T-helper 1 cell treated with Interleukin-12 subunit alpha and Interleukin-12 subunit beta and Interleukin-4 antibody, amounts not matched to agents 30 μg/mL and 1 μg/mL, for 36 hours (primary cell): ENCODE measurements around the gene EFR3B.
"Not testable (repeated sequence)": the region's sequence is repeated elsewhere in the genome, so short reads cannot be mapped to it uniquely, and the experiment has no call there.

Experiments
- H3K27ac Mint-ChIP-seq: one replicate; pipeline ENCODE4 v1.8.0; 2021; ENCODE audit warnings: mild to moderate bottlenecking, mixed read lengths
- H3K27me3 Mint-ChIP-seq: one replicate; pipeline ENCODE4 v1.8.0; 2021; ENCODE audit warnings: low read depth, mixed read lengths
- H3K36me3 Mint-ChIP-seq: one replicate; pipeline ENCODE4 v1.8.0; 2021; ENCODE audit warnings: low read depth, mixed read lengths
- H3K4me1 Mint-ChIP-seq: one replicate; pipeline ENCODE4 v1.8.0; 2021; ENCODE audit warnings: low read depth, mixed read lengths
- H3K4me3 Mint-ChIP-seq: one replicate; pipeline ENCODE4 v1.8.0; 2021; ENCODE audit warnings: mild to moderate bottlenecking, moderate library complexity, mixed read lengths
- H3K9me3 Mint-ChIP-seq: one replicate; pipeline ENCODE4 v1.8.0; 2021; ENCODE audit warnings: mixed read lengths

EFR3B gene

GRCh38 chr2:25098056-25098455 is 56.2 kb downstream of the EFR3B start:
- no peaks in the 10 kb centered on the region for H3K4me1 Mint-ChIP-seq
- H3K27ac Mint-ChIP-seq, result no peak overlapping the region
- H3K27me3 Mint-ChIP-seq, result no peaks in the 10 kb centered on the region
- H3K9me3 Mint-ChIP-seq, result peaks cover 9% of the 10 kb centered on the region
- H3K4me3 Mint-ChIP-seq, result no peak overlapping the region
- H3K36me3 Mint-ChIP-seq, result no peaks in the 10 kb centered on the region

- H3K27ac Mint-ChIP-seq, result no peak overlapping the region
- H3K9me3 Mint-ChIP-seq, result peaks cover 11% of the 10 kb centered on the region
- H3K4me1 Mint-ChIP-seq, result no peaks in the 10 kb centered on the region
- no peaks in the 10 kb centered on the region for H3K36me3 Mint-ChIP-seq
- H3K4me3 Mint-ChIP-seq, result no peak overlapping the region
- no peaks in the 10 kb centered on the region for H3K27me3 Mint-ChIP-seq
Measured at GRCh38 chr2:25098670-25099486, 57.0 kb downstream of the EFR3B start.

- not testable (repeated sequence) for H3K4me1 Mint-ChIP-seq, H3K27ac Mint-ChIP-seq, H3K4me3 Mint-ChIP-seq, H3K27me3 Mint-ChIP-seq, H3K36me3 Mint-ChIP-seq
- H3K9me3 Mint-ChIP-seq, result peaks cover 11% of the 10 kb centered on the region
Measured at GRCh38 chr2:25102352-25102751, 60.5 kb downstream of the EFR3B start.

- Mint-ChIP-seq H3K9me3 (peaks cover 11% of the 10 kb centered on the region), H3K27me3 (no peaks in the 10 kb centered on the region), H3K27ac (no peak overlapping the region), H3K4me3 (no peak overlapping the region), H3K4me1 (no peaks in the 10 kb centered on the region), H3K36me3 (no peaks in the 10 kb centered on the region)
Measured at GRCh38 chr2:25103287-25103871, 61.5 kb downstream of the EFR3B start.

GRCh38 chr2:25104736-25105135 is 62.9 kb downstream of the EFR3B start:
- no peaks in the 10 kb centered on the region for H3K36me3 Mint-ChIP-seq
- no peaks in the 10 kb centered on the region for H3K27me3 Mint-ChIP-seq
- H3K9me3 Mint-ChIP-seq, result peaks cover 11% of the 10 kb centered on the region
- H3K4me3 Mint-ChIP-seq, result no peak overlapping the region
- H3K27ac Mint-ChIP-seq, result no peak overlapping the region
- no peaks in the 10 kb centered on the region for H3K4me1 Mint-ChIP-seq

- Mint-ChIP-seq H3K27me3 (no peaks in the 10 kb centered on the region), H3K36me3 (no peaks in the 10 kb centered on the region), H3K4me1 (no peaks in the 10 kb centered on the region), H3K4me3 (no peak overlapping the region), H3K27ac (no peak overlapping the region), H3K9me3 (peaks cover 11% of the 10 kb centered on the region)
Measured at GRCh38 chr2:25105336-25106085, 63.6 kb downstream of the EFR3B start.

GRCh38 chr2:25109822-25110221 is 67.9 kb downstream of the EFR3B start:
- Mint-ChIP-seq H3K27ac (no peak overlapping the region), H3K27me3 (no peaks in the 10 kb centered on the region), H3K9me3 (no peaks in the 10 kb centered on the region), H3K4me1 (no peaks in the 10 kb centered on the region), H3K36me3 (no peaks in the 10 kb centered on the region), H3K4me3 (no peak overlapping the region)

GRCh38 chr2:25112113-25112512 is 70.2 kb downstream of the EFR3B start:
- Mint-ChIP-seq H3K4me1 (no peaks in the 10 kb centered on the region), H3K36me3 (no peaks in the 10 kb centered on the region), H3K27me3 (peaks cover 7% of the 10 kb centered on the region), H3K4me3 (no peak overlapping the region), H3K27ac (no peak overlapping the region), H3K9me3 (no peaks in the 10 kb centered on the region)

- Mint-ChIP-seq H3K27ac (no peak overlapping the region), H3K27me3 (peaks cover 7% of the 10 kb centered on the region), H3K4me1 (no peaks in the 10 kb centered on the region), H3K4me3 (no peak overlapping the region), H3K9me3 (no peaks in the 10 kb centered on the region), H3K36me3 (no peaks in the 10 kb centered on the region)
Measured at GRCh38 chr2:25115249-25115883, 73.5 kb downstream of the EFR3B start.

- no peaks in the 10 kb centered on the region for H3K4me1 Mint-ChIP-seq
- H3K27ac Mint-ChIP-seq, result no peak overlapping the region
- no peak overlapping the region for H3K4me3 Mint-ChIP-seq
- no peaks in the 10 kb centered on the region for H3K9me3 Mint-ChIP-seq
- peaks cover 7% of the 10 kb centered on the region for H3K27me3 Mint-ChIP-seq
- no peaks in the 10 kb centered on the region for H3K36me3 Mint-ChIP-seq
Measured at GRCh38 chr2:25115902-25116301, 74.0 kb downstream of the EFR3B start.

GRCh38 chr2:25116956-25117355 is 75.1 kb downstream of the EFR3B start:
- H3K36me3 Mint-ChIP-seq, result no peaks in the 10 kb centered on the region
- H3K27me3 Mint-ChIP-seq, result peaks cover 7% of the 10 kb centered on the region
- H3K9me3 Mint-ChIP-seq, result no peaks in the 10 kb centered on the region
- no peaks in the 10 kb centered on the region for H3K4me1 Mint-ChIP-seq
- H3K27ac Mint-ChIP-seq, result no peak overlapping the region
- H3K4me3 Mint-ChIP-seq, result no peak overlapping the region

- no peak overlapping the region for H3K27ac Mint-ChIP-seq
- H3K4me1 Mint-ChIP-seq, result no peaks in the 10 kb centered on the region
- no peak overlapping the region for H3K4me3 Mint-ChIP-seq
- H3K36me3 Mint-ChIP-seq, result no peaks in the 10 kb centered on the region
- peaks cover 7% of the 10 kb centered on the region for H3K27me3 Mint-ChIP-seq
- no peaks in the 10 kb centered on the region for H3K9me3 Mint-ChIP-seq
Measured at GRCh38 chr2:25119263-25119662, 77.4 kb downstream of the EFR3B start.

GRCh38 chr2:25122367-25122766 is 80.5 kb downstream of the EFR3B start:
- Mint-ChIP-seq H3K36me3 (no peaks in the 10 kb centered on the region), H3K4me1 (no peaks in the 10 kb centered on the region), H3K9me3 (no peaks in the 10 kb centered on the region), H3K27ac (no peak overlapping the region), H3K4me3 (no peak overlapping the region), H3K27me3 (no peaks in the 10 kb centered on the region)

GRCh38 chr2:25123682-25124081 is 81.8 kb downstream of the EFR3B start:
- no peak overlapping the region for H3K4me3 Mint-ChIP-seq
- H3K9me3 Mint-ChIP-seq, result no peaks in the 10 kb centered on the region
- H3K4me1 Mint-ChIP-seq, result no peaks in the 10 kb centered on the region
- H3K27ac Mint-ChIP-seq, result no peak overlapping the region
- H3K36me3 Mint-ChIP-seq, result no peaks in the 10 kb centered on the region
- H3K27me3 Mint-ChIP-seq, result no peaks in the 10 kb centered on the region
